A375 (cell line): ENCODE data around the gene PDXP. TPM values are rescaled to one million over a fixed set of nuclear protein-coding genes. Genes with fewer than 3 reads are reported as not detected.

Source experiments
- small RNA-seq: library from RNA; depleted of rRNA; stranded (forward); fragments of <200 nt; gene quantifications from one replicate; pipeline ENCODE3, GENCODE V24; 2014
- total RNA-seq: library from RNA; depleted of rRNA; stranded (reverse); fragments of >200 nt; shearing (Covaris generic); gene quantifications from 2 replicates; pipeline ENCODE4 v1.2.3, GENCODE V29; 2014; rRNA removed

The PDXP gene
- 29.7 and 30.5 TPM in 2 replicates for total RNA-seq

GRCh38 chr22:37658133-37659065 lies at the start of gene PDXP:
TSS of gene PDXP (plus strand) at chr22:37658723. CDS start at chr22:37658783, 60 bp downstream.

GRCh38 chr22:37639070-37639760 lies 19.3 kb upstream of the PDXP start, which contains the start of gene SH3BP1:
TSS of gene SH3BP1 (plus strand) at chr22:37639669. CDS start at chr22:37639788, 119 bp downstream.

GRCh38 chr22:37674951-37675929 lies 16.7 kb downstream of the PDXP start, which contains the start of gene LGALS1:
TSS of gene LGALS1 (plus strand) at chr22:37675636. CDS start at chr22:37675703, 67 bp downstream.

GRCh38 chr22:37686002-37686982 lies 27.8 kb downstream of the PDXP start, which contains the start of gene NOL12:
TSS of gene NOL12 (plus strand) at chr22:37686343. CDS start at chr22:37686393, 50 bp downstream.

GRCh38 chr22:37696657-37697537 lies 38.4 kb downstream of the PDXP start, which contains the start of gene TRIOBP:
TSS of gene TRIOBP (plus strand) at chr22:37697048. CDS start at chr22:37701366, 4,318 bp downstream.

Small RNAs within 50 kb of the gene (small RNA-seq; reads per million reads assigned to genes)
- not detected for gene RN7SL385P

Other genes with a start within 250 kb of the PDXP start
- 0.13 and 0.30 TPM in 2 replicates for gene ELFN2, start 231.2 kb upstream of the PDXP start, total RNA-seq
- 2.0 and 2.5 TPM in 2 replicates for gene MFNG, start 172.3 kb upstream of the PDXP start, total RNA-seq
- gene CARD10, start 139.3 kb upstream of the PDXP start, total RNA-seq: 35.8 and 36.7 TPM in 2 replicates
- gene CDC42EP1, start 98.2 kb upstream of the PDXP start, total RNA-seq: 7.6 and 10.9 TPM in 2 replicates
- gene LGALS2, start 78.6 kb upstream of the PDXP start, total RNA-seq: not detected in 2 replicates
- 73.5 and 73.7 TPM in 2 replicates for gene GGA1, start 49.9 kb upstream of the PDXP start, total RNA-seq
- 11.0 and 14.9 TPM in 2 replicates for gene SH3BP1, start 19.1 kb upstream of the PDXP start, total RNA-seq
- 1,695 and 1,774 TPM in 2 replicates for gene LGALS1, start 16.9 kb downstream of the PDXP start, total RNA-seq
- 52.5 and 60.5 TPM in 2 replicates for gene NOL12, start 27.6 kb downstream of the PDXP start, total RNA-seq
- gene TRIOBP, start 38.3 kb downstream of the PDXP start, total RNA-seq: 114 and 118 TPM in 2 replicates
- 14.6 and 17.4 TPM in 2 replicates for gene GCAT, start 149.2 kb downstream of the PDXP start, total RNA-seq
- gene GALR3, start 164.7 kb downstream of the PDXP start, total RNA-seq: not detected in 2 replicates
- 43.5 and 50.7 TPM in 2 replicates for gene ANKRD54, start 185.6 kb downstream of the PDXP start, total RNA-seq
- 429 and 461 TPM in 2 replicates for gene EIF3L, start 190.7 kb downstream of the PDXP start, total RNA-seq
- 56.4 and 64.6 TPM in 2 replicates for gene MICALL1, start 247.6 kb downstream of the PDXP start, total RNA-seq